ENCODE data around the gene OR5P2.
"Not testable (repeated sequence)": the region's sequence is repeated elsewhere in the genome, so short reads cannot be mapped to it uniquely, and the experiment has no call there.

OR5P2 gene
- 0 reads per million in 2 donors for total RNA-seq

- DNase-seq = no peak
These were observed at the start of gene OR5P2 for GRCh38 chr11:7796842-7797241. TSS of gene OR5P2 (minus strand) at chr11:7796942. CDS start at chr11:7796942, 0 bp downstream.

GRCh38 chr11:7846003-7846402 is 49.3 kb upstream of the OR5P2 start:
- DNase-seq = no peak

- DNase-seq = no peak
These were observed 48.2 kb upstream of the OR5P2 start for GRCh38 chr11:7844986-7845385.

- DNase-seq = no peak
These were observed 47.8 kb upstream of the OR5P2 start for GRCh38 chr11:7844521-7844920.

GRCh38 chr11:7840578-7840977 is 43.8 kb upstream of the OR5P2 start:
- DNase-seq = no peak

- no peak for DNase-seq
These were observed 36.8 kb upstream of the OR5P2 start for GRCh38 chr11:7833527-7833926.

- no peak for DNase-seq
These were observed 34.0 kb upstream of the OR5P2 start, which contains the start of gene OR5P3 for GRCh38 chr11:7830740-7831139. TSS of gene OR5P3 (minus strand) at chr11:7830840.

- DNase-seq = no peak
These were observed 29.6 kb upstream of the OR5P2 start for GRCh38 chr11:7826324-7826723.

GRCh38 chr11:7820417-7820816 is 23.7 kb upstream of the OR5P2 start:
- DNase-seq = not testable (repeated sequence)

GRCh38 chr11:7814897-7815296 is 18.2 kb upstream of the OR5P2 start:
- not testable (repeated sequence) for DNase-seq

GRCh38 chr11:7810301-7810700 is 13.6 kb upstream of the OR5P2 start:
- DNase-seq = not testable (repeated sequence)

GRCh38 chr11:7793233-7793632 is 3.5 kb downstream of the OR5P2 start:
- no peak for DNase-seq

- no peak for DNase-seq
These were observed 9.5 kb downstream of the OR5P2 start for GRCh38 chr11:7787239-7787638.

- DNase-seq = no peak
These were observed 21.1 kb downstream of the OR5P2 start for GRCh38 chr11:7775689-7776088.

- not testable (repeated sequence) for DNase-seq
These were observed 32.4 kb downstream of the OR5P2 start for GRCh38 chr11:7764301-7764700.

GRCh38 chr11:7759010-7759409 is 37.7 kb downstream of the OR5P2 start:
- DNase-seq = no peak

- DNase-seq = no peak
These were observed 47.3 kb downstream of the OR5P2 start for GRCh38 chr11:7749456-7749855.

Data from activated gamma-delta T cell (primary cell).